GM19324 (cell line): ENCODE results near the gene CLEC16A.

ENCODE experiments used
- ATAC-seq: cut with Tn5 transposase; IDR thresholded peaks from one replicate; pipeline ENCODE4 v1.9.1; 2021; ENCODE audit warnings: mild to moderate bottlenecking, moderate library complexity; ENCODE audit not compliant: unreplicated experiment, low FRiP score

The CLEC16A gene

GRCh38 chr16:11010575-11011221, 66.3 kb downstream of the CLEC16A start:
- no peak for ATAC-seq

- ATAC-seq = no peak
These were observed 67.0 kb downstream of the CLEC16A start for GRCh38 chr16:11011326-11011725.

GRCh38 chr16:11012841-11013240, 68.5 kb downstream of the CLEC16A start:
- ATAC-seq = no peak

- no peak for ATAC-seq
These were observed 69.8 kb downstream of the CLEC16A start for GRCh38 chr16:11014136-11014535.

GRCh38 chr16:11015076-11015475, 70.7 kb downstream of the CLEC16A start:
- ATAC-seq = no peak

GRCh38 chr16:11015607-11016006, 71.2 kb downstream of the CLEC16A start:
- ATAC-seq = no peak

- no peak for ATAC-seq
These were observed 72.2 kb downstream of the CLEC16A start for GRCh38 chr16:11016524-11016988.

- no peak for ATAC-seq
These were observed 72.6 kb downstream of the CLEC16A start for GRCh38 chr16:11016993-11017392.

- ATAC-seq = no peak
These were observed 73.1 kb downstream of the CLEC16A start for GRCh38 chr16:11017499-11017898.

GRCh38 chr16:11020388-11020787, 76.0 kb downstream of the CLEC16A start:
- ATAC-seq = no peak

GRCh38 chr16:11020792-11021551, 76.6 kb downstream of the CLEC16A start:
- no peak for ATAC-seq

- no peak for ATAC-seq
These were observed 77.6 kb downstream of the CLEC16A start for GRCh38 chr16:11022002-11022401.

- ATAC-seq = no peak
These were observed 79.1 kb downstream of the CLEC16A start for GRCh38 chr16:11023262-11024039.

- no peak for ATAC-seq
These were observed 80.1 kb downstream of the CLEC16A start for GRCh38 chr16:11024333-11025053.

- ATAC-seq = no peak
These were observed 80.8 kb downstream of the CLEC16A start for GRCh38 chr16:11025120-11025531.

GRCh38 chr16:11029948-11030347, 85.6 kb downstream of the CLEC16A start:
- no peak for ATAC-seq

- no peak for ATAC-seq
These were observed 86.7 kb downstream of the CLEC16A start for GRCh38 chr16:11030990-11031510.

- no peak for ATAC-seq
These were observed 87.9 kb downstream of the CLEC16A start for GRCh38 chr16:11032000-11032921.

- ATAC-seq = no peak
These were observed 88.5 kb downstream of the CLEC16A start for GRCh38 chr16:11032922-11033291.
